Ascending aorta (tissue), 2 donors: ENCODE results near the gene PTTG1. TPM values are rescaled to one million over a fixed set of nuclear protein-coding genes. Genes with fewer than 3 reads are reported as not detected.
A peak's percentile ranks its signal among the peaks of the same experiment; 100 is the strongest.

Experiments used
- DNase-seq, 2 donors: peaks; one replicate each; pipeline ENCODE4 v3.0.0-alpha.2; 2019; ENCODE audit warnings: low spot score in 2 of 2
- H3K27ac ChIP-seq, 2 donors: fragments of 200-600 bp; sonication (generic); one replicate each; pipeline ENCODE4 v1.5.1; 2016 to 2017; ENCODE audit warnings: mild to moderate bottlenecking in 1 of 2
- H3K27me3 ChIP-seq: fragments of 200-600 bp; sonication (generic); one replicate; pipeline ENCODE4 v1.5.1; 2017
- H3K36me3 ChIP-seq, 2 donors: fragments of 200-600 bp; sonication (generic); one replicate each; pipeline ENCODE4 v1.5.1; 2016
- H3K4me1 ChIP-seq, 2 donors: fragments of 200-600 bp; sonication (generic); one replicate each; pipeline ENCODE4 v1.5.1; 2016 to 2017; ENCODE audit warnings: mild to moderate bottlenecking in 1 of 2
- H3K4me3 ChIP-seq, 2 donors: fragments of 200-600 bp; sonication (generic); one replicate each; pipeline ENCODE4 v1.5.1; 2016 to 2017; ENCODE audit warnings: mild to moderate bottlenecking in 1 of 2
- H3K9me3 ChIP-seq, 2 donors: fragments of 200-600 bp; sonication (generic); one replicate each; pipeline ENCODE4 v1.5.1; 2016
- intact Hi-C: fragments of 100-400 bp; cut with DNase I; formaldehyde crosslinking; loops from one replicate; pipeline ENCODE4 v1.15.1; 2023
- total RNA-seq: library from RNA; depleted of rRNA; stranded (reverse); fragments of >200 nt; gene quantifications from one replicate; pipeline ENCODE4 v1.1.0, GENCODE V29; 2016
- TF ChIP-seq, protein P1 (sequence below), 3 experiments: fragments of 200-600 bp in 2 of 3; fragments of 450-650 bp in 1 of 3; sonication (generic) in 2 of 3; IDR thresholded peaks; one replicate each; pipeline ENCODE4 v1.5.1; 2016 to 2019; ENCODE audit warnings: antibody characterized with exemption in 3 of 3, mild to moderate bottlenecking in 1 of 3, moderate library complexity in 1 of 3

The PTTG1 gene
- total RNA-seq, 1 donor from 2014 or later = 8.6 TPM

DNA sequence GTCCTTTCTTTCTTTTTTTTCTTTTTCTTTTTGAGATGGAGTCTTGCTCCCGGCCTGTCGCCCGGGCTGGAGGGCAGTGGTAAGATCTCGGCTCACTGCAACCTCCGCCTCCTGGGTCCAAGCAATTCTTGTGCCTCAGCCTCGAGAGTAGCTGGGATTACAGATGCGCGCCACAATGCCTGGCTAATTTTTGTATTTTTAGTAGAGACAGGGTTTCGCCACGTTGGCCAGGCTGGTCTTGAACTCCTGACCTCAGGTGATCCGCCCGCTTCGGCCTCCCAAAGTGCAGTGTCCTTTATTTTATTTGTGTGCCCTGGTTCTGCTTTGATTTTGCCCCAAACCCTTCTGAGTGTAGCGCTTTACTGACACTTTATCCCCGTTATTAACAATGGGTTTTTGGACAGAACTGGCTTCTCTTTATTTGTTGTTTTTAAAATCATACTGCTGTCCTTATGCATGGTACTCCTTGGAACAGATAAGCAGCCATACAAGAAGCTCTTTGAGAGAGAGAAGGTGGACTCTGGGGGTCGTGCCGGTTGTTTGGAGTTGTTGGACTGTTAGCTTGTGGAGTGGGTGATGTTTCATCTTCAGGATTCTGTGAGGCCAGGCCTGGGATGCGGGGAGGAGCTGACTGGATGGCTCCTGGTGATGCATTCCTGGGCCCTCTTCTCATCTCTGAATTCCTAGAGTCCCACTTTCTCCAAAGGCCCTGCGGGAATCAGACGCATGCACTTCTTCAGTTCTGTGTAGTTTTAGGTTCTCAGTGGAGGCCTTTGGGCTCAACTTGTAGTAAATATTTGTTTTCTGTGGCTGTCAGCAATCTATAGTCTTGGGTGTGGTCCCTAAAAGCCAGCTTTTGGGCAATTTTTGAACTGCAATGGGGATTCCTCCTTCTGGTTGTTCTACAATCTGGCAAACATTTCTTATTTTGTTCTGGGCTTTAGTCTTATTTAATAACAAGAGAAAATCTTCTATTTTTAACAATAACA lies 47.8 kb downstream of the PTTG1 start:
- H3K36me3 ChIP-seq = no peaks in the 10 kb centered on the region
- no peak for DNase-seq
- H3K9me3 ChIP-seq = no peaks in the 10 kb centered on the region
- peak overlapping the region in 1 of 2 donors; percentile 30 for H3K4me3 ChIP-seq
- no peak overlapping the region for H3K27ac ChIP-seq
- peaks cover 0 to 9% of the 10 kb centered on the region in 2 donors for H3K4me1 ChIP-seq
- H3K27me3 ChIP-seq = no peaks in the 10 kb centered on the region
- TF ChIP-seq, protein P1, sequence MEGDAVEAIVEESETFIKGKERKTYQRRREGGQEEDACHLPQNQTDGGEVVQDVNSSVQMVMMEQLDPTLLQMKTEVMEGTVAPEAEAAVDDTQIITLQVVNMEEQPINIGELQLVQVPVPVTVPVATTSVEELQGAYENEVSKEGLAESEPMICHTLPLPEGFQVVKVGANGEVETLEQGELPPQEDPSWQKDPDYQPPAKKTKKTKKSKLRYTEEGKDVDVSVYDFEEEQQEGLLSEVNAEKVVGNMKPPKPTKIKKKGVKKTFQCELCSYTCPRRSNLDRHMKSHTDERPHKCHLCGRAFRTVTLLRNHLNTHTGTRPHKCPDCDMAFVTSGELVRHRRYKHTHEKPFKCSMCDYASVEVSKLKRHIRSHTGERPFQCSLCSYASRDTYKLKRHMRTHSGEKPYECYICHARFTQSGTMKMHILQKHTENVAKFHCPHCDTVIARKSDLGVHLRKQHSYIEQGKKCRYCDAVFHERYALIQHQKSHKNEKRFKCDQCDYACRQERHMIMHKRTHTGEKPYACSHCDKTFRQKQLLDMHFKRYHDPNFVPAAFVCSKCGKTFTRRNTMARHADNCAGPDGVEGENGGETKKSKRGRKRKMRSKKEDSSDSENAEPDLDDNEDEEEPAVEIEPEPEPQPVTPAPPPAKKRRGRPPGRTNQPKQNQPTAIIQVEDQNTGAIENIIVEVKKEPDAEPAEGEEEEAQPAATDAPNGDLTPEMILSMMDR (IDR thresholded peaks at IDR 0.05) = no peak
- intact Hi-C loops = no loop called here

DNA sequence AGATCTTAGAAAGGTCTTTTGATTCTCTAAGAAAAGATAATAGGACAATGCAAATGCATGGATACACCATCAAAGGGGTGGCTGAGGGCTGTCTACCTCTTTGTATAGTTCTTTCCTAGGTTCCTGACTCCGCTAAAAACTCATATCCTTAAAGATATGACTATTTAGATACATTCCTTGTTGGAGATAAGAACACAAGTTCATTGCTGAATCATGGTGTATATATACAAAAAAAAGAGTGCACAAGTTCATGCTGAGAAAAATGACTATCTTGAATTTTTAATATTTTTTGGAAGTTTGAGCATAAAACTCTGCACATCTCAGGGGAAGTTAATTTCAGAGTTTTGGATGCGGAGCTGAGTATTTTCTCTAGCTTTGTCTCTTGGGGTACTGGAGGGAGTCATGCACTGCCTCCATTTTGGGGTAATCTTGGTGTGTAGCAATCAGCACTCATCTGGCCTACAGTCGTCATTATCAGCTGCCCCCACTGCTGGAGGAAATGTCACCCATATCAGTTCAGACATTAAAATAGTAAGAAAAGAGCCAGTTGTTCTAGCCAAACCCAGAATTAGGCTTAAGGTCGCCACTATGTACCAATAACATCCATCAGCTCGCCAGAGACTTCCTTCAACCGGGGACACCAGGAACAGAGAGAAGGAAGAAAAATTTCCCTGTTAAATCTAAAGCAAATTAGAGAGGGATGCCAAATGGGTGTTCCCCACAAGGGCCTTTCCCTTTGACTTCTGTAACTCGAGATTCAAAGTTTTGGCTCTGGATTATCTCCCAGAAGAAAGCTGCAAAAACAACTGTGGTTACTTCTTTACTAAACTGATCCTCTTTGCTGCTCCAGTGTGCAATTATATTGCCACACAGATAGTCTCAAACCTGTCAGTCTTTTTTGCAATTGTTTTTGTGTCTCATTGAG lies 49.0 kb downstream of the PTTG1 start:
- TF ChIP-seq, protein P1 (IDR thresholded peaks at IDR 0.05) = no peak
- H3K27ac ChIP-seq = no peak overlapping the region

DNA sequence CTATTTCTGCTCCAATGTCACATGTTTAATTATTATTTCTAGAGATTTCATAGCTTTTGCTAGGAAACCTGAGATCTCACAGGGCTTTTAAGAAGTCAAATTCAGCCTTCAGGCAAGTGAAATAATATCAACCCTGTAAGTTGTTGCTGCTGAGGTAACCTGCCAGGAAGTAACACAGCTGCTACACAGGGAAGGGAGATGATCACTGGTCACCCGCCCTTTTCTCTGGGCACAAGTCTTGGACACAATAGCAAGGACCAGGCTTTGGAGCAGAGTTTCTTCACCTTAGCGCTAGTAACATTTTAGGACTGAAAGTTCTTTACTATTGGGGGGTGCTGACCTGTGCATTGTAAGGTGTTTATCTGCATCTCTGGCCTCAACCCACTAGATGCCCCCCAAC lies 50.1 kb downstream of the PTTG1 start:
- Histone ChIP-seq H3K36me3 (no peaks in the 10 kb centered on the region), H3K27ac (no peak overlapping the region), H3K4me3 (no peak overlapping the region), H3K9me3 (no peaks in the 10 kb centered on the region), H3K27me3 (no peaks in the 10 kb centered on the region), H3K4me1 (peaks cover 0 to 9% of the 10 kb centered on the region in 2 donors)
- TF ChIP-seq, protein P1 (IDR thresholded peaks at IDR 0.05) = no peak
- DNase-seq = no peak
- intact Hi-C loops = no loop called here

More for the DNA sequence above, 49.0 kb downstream of the PTTG1 start:
- Histone ChIP-seq H3K4me1 (peaks cover 0 to 9% of the 10 kb centered on the region in 2 donors), H3K9me3 (no peaks in the 10 kb centered on the region), H3K36me3 (no peaks in the 10 kb centered on the region), H3K4me3 (no peak overlapping the region), H3K27me3 (no peaks in the 10 kb centered on the region)
- intact Hi-C loops = no loop called here
- no peak for DNase-seq

DNA sequence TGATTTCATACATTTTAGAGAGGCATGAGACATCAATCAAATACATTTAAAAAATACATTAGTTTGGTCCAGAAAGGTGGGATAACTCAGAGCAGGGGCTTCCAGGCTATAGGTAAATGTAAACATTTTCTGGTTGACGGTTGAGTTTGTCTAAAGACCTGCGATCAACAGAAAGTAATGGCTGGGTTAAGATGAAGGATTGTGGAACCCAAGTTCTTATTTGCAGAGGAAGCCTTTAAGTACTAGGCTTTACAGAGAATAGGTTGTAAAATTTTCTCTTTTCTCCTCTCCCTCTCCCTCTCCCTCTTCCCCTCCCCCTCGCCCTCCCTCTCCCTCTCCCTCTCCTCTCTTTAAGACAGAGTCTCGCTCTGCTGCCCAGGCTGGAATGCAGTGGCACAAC lies 50.8 kb downstream of the PTTG1 start:
- H3K36me3 ChIP-seq = no peaks in the 10 kb centered on the region
- TF ChIP-seq, protein P1 (IDR thresholded peaks at IDR 0.05) = no peak
- H3K27me3 ChIP-seq = no peaks in the 10 kb centered on the region
- no peak overlapping the region for H3K27ac ChIP-seq
- intact Hi-C loops = no loop called here
- peaks cover 0 to 5% of the 10 kb centered on the region in 2 donors for H3K4me1 ChIP-seq
- no peak overlapping the region for H3K4me3 ChIP-seq
- no peak for DNase-seq
- H3K9me3 ChIP-seq = no peaks in the 10 kb centered on the region

DNA sequence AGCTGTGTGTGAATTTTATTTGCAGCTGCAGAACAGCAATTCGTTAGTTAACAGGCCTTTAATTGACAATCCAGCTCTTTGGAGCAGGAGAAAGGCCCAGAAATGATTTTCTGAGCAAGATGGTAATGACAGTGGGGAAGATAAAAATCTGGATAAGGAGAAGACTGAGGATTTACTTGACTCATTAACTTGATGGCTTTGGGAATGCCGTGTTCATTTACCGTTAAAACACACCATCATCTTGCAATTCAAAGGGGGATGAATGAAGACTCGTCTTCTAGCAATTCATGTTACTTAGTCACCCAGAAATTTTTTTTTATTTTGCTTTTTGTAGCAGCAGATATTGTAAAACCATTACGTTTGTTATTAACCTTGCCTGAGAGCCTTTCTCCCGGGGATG lies 52.0 kb downstream of the PTTG1 start:
- no peak for DNase-seq
- no peaks in the 10 kb centered on the region for H3K4me1 ChIP-seq
- H3K4me3 ChIP-seq = no peak overlapping the region
- H3K36me3 ChIP-seq = no peaks in the 10 kb centered on the region
- H3K27me3 ChIP-seq = no peaks in the 10 kb centered on the region
- no peaks in the 10 kb centered on the region for H3K9me3 ChIP-seq
- TF ChIP-seq, protein P1 (IDR thresholded peaks at IDR 0.05) = no peak
- intact Hi-C loops = no loop called here
- no peak overlapping the region for H3K27ac ChIP-seq
